HG03103 (cell line): ENCODE data around the gene OR8U1.
"Not testable (repeated sequence)": the region's sequence is repeated elsewhere in the genome, so short reads cannot be mapped to it uniquely, and the experiment has no call there.

Experiments
- ATAC-seq: cut with Tn5 transposase; IDR thresholded peaks from one replicate; pipeline ENCODE4 v1.9.1; 2021; ENCODE audit warnings: low read depth; ENCODE audit not compliant: unreplicated experiment

OR8U1 gene

GRCh38 chr11:56375324-56375723, at the start of gene OR8U1:
TSS of gene OR8U1 (plus strand) at chr11:56375624. CDS start at chr11:56375624, 0 bp downstream.
- ATAC-seq = no peak

GRCh38 chr11:56331861-56332491, 43.4 kb upstream of the OR8U1 start:
- no peak for ATAC-seq

- no peak for ATAC-seq
Measured at GRCh38 chr11:56333156-56333555, 42.3 kb upstream of the OR8U1 start.

- ATAC-seq = no peak
Measured at GRCh38 chr11:56340289-56340688, 35.1 kb upstream of the OR8U1 start.

- no peak for ATAC-seq
Measured at GRCh38 chr11:56345739-56346138, 29.7 kb upstream of the OR8U1 start, which contains the start of gene OR8K1. TSS of gene OR8K1 (plus strand) at chr11:56346039. CDS start at chr11:56346039, 0 bp downstream.

- no peak for ATAC-seq
Measured at GRCh38 chr11:56353991-56354390, 21.4 kb upstream of the OR8U1 start, which contains the start of gene OR8J1. TSS of gene OR8J1 (plus strand) at chr11:56354291. CDS start at chr11:56360247, 5,956 bp downstream.

- no peak for ATAC-seq
Measured at GRCh38 chr11:56380120-56380519, 4.7 kb downstream of the OR8U1 start.

- no peak for ATAC-seq
Measured at GRCh38 chr11:56394381-56394780, 19.0 kb downstream of the OR8U1 start.

- ATAC-seq = no peak
Measured at GRCh38 chr11:56396047-56396446, 20.6 kb downstream of the OR8U1 start.

GRCh38 chr11:56401858-56402461, 26.5 kb downstream of the OR8U1 start:
- ATAC-seq = not testable (repeated sequence)

- no peak for ATAC-seq
Measured at GRCh38 chr11:56404393-56404792, 29.0 kb downstream of the OR8U1 start.

GRCh38 chr11:56410801-56411200, 35.4 kb downstream of the OR8U1 start:
- ATAC-seq = no peak

- ATAC-seq = no peak
Measured at GRCh38 chr11:56412396-56412795, 37.0 kb downstream of the OR8U1 start, which contains the start of gene OR5AL1. TSS of gene OR5AL1 (plus strand) at chr11:56412696.
